HG03159 (cell line): ENCODE measurements around the gene ST3GAL6.

Source experiments
- ATAC-seq: cut with Tn5 transposase; IDR thresholded peaks from one replicate; pipeline ENCODE4 v1.9.1; 2021; ENCODE audit warnings: mild to moderate bottlenecking, moderate library complexity; ENCODE audit not compliant: unreplicated experiment

ST3GAL6 gene

DNA sequence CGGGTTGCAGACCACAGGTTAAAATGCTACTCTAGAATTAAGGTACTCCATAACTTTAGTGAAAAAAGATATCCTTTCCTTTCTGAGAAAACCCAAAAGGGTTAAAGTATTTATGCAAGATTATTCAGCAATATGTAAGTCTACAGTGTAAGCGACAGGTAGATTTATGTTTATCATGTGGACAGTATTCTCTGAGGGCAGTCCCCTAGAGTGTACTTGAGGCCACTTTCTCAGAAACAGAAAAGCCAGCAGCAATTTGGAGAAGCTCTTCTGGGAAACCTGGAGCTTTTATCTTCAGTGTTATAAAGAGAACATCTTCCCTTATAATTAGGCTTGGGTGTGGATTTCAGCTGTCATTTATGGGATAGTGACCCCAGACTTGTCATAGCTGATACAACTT is 8.9 kb downstream of the ST3GAL6 start:
- ATAC-seq: no peak

DNA sequence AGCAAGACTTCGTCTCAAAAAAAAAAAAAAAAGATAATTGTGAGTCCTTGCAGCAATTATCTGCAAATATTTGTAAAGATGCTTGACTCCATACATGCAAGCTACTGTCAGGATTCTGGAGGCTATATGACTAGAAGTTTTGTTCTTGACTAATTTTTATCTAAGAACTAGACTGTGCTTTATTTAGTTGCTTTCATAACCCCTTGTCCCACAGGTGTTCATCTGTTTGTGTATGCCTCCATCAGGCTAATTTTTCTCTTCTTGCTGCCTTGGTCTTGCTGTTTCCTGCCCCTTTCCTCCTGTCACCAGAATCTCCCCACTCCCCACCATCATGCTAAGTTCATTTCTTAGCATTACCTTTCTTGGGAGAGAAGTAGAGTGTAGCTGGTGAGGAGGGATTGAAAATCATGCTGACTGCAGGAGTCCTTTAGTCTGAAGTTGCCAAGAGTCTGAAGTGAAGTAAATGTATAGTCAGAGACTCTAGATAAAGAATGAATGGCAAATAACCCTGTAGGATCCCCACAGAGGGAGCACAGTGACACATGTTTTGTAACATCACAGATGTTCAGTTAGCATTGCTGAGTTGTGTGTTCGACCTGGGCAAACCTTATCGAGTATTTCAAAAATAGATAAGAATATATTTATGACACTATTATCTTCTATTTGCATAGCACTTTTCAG is 12.5 kb downstream of the ST3GAL6 start:
- ATAC-seq: peak; percentile 47

- no peak for ATAC-seq
Measured at GRCh38 chr3:98776140-98776493, 13.0 kb downstream of the ST3GAL6 start.

- no peak for ATAC-seq
Measured at GRCh38 chr3:98777286-98777685, 14.1 kb downstream of the ST3GAL6 start.

- ATAC-seq: no peak
Measured at GRCh38 chr3:98777801-98778220, 14.7 kb downstream of the ST3GAL6 start.

DNA sequence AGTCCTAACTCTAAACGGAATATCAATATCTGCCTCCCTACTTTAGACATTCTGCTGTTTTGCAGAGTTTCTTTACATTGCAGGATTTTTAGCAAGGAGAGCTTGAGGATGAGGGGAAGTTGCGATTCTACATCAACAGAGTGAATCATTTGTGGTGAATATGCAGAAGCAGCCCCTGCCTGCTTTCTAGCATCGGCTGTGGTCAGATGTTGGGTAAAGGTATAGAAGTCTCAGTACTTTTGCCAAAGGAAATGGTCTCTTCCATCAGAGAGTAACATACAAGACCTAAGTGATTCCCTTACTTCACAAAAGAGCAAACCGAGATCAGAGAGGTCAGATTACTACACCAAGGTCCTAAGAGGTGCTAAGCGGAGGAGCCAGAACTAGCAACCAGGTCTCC is 15.2 kb downstream of the ST3GAL6 start:
- peak; percentile 40 for ATAC-seq

- ATAC-seq: no peak
Measured at GRCh38 chr3:98778852-98779413, 15.8 kb downstream of the ST3GAL6 start.

DNA sequence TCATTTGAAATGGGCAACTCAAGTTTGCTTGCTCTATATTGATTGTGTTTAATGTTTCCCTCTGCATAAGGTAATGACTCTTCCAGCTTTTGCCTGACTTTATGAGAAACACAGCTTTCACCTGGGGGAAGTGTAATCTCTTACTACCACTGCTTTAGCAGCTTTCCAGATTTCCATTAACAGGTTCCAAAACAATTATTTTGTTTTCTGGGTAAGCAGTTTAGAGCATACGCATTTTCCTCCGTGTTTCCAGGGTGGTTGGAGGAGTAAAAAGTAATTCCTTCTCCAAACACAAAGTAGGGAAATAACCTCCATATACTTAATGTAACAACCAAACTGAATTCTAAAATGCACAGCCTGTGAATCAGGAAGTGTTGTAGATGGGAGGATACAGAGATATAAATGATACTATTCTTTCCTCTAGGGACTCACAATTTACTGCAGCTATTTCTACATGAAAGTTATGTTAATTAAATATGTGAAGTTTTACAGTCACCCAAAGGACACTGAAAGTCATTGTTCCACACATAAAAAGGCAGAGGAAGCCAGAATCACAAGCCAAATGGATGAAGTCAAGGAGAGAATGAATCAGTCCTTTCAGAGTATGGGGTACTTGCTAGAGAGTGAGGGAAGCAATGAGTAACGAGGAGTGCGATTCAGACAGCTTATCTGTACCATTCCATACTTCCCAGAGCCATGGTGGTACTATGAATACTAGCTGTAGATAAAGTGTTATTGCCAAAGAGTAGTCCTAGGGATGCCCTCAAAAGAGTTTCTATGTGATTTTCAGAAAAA is 16.6 kb downstream of the ST3GAL6 start:
- no peak for ATAC-seq

DNA sequence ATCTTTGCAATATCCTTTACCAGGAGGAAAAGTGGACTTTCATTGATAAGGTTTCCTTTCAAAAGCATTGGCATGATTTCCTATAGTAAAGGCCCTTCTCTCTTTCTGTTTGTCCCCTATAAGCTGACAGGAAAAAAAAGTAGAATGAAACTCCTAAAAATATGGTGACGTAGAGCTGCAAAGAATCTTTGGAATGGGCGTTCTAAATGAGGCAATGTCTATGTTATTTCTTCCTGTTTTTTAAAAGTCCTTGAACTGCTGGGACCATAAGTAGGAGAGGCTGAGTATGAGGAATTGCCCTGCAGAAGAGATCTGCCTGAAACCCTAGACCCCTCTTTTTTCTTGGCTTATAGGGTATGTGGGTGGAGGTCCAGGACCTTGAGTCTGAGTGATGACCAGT is 17.2 kb downstream of the ST3GAL6 start:
- no peak for ATAC-seq

DNA sequence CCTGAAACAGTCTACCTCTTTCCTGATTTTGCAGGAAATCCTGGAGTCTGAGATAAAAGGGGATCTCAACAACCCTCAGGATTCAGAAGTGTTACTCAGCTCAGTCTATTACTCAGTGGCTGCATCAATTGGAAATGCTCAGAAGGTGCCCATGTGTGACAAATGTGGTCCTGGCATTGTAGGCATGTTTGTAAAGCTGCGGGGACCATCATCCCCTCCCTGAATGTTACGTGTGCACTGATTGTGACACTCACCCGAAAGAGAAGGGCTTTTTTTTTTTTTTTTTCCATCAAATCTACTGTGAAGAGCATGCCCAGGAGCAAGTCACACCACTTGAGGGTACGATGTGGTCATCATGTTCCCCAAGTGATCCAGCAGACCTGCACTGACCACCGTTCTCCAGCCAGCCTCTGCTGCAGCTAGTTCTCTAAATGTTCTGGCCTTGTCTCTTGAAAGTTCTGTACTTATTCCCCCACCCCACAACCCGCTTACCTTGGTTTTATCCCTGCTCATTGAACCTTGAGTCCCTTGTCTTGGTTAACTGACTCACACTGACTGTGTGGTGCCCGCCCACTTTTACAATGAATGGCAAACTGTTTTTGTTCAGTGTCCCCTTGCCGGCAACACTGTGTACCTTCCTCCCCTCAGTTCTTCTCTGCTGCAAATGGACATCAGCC is 19.8 kb downstream of the ST3GAL6 start:
- no peak for ATAC-seq

- no peak for ATAC-seq
Measured at GRCh38 chr3:98784042-98784441, 20.9 kb downstream of the ST3GAL6 start.

DNA sequence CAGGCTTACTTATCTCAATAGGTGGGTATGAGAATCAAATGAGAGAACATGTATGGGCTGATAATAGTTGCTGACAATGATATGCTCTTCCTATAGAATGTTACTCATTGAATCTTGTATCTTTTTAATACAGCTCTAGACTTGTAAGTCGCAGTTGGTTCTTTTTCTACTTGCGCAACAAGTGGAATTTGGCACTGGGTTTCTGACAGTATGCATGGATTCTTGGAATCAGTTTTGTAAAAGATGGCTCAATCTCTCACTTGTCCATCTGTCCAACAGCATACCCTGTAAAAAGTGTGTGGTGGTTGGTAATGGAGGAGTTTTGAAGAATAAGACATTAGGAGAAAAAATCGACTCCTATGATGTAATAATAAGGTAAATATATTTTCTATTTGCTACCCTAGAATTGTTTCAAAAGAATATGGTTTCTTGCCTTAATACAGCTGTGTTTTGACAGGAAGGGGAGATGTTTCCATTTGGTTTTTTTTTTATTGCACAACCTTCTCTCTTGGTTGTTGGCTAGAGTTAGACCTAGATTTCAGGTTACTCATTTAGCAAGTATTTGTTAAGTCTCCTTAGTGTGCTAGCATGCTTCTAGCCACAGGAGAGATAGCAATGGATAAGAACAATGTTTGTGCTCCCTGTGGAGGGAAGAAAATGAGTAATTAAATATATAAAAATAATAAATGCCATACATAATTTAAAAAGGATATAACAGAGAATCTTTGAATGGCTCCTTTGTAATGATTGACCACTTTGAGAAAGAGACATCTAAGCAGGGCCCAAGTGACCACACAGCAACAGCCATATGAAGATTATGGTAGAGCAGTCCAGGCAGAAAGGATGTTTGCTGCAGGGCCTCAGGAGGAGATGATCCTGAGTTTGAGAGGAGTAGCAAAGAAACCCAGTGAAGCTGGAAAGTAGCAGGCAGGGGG is 21.8 kb downstream of the ST3GAL6 start:
- ATAC-seq: no peak

DNA sequence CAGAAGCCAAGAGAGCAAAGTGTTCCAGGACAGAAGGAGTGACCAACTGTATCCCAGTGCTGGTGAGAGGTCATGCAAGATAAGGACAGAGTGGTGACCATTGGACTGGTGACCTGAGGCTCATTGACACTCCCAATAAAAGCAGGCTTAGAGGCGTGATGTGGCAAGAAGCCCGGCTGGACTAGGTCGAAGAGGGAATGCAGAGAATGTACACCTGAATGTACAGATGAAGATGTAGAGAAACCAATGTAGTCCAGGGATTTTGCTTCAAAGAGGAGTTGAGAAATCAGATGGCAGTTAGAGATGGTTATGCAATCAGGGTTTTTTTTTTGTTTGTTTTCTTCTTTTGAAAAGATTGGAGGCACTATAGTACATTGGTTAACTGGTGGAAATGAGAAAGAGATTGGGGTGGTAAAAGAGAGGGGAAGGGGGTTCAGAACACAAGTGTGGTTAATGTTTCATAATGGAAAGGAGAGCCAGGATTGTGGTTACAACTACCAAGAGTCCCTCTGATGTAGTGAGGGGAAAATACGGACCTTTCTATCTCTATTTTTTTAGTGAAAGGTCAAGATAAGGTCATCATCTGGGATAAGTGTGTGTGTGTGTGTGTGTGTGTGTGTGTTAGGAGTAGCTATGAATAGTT is 23.3 kb downstream of the ST3GAL6 start:
- no peak for ATAC-seq

DNA sequence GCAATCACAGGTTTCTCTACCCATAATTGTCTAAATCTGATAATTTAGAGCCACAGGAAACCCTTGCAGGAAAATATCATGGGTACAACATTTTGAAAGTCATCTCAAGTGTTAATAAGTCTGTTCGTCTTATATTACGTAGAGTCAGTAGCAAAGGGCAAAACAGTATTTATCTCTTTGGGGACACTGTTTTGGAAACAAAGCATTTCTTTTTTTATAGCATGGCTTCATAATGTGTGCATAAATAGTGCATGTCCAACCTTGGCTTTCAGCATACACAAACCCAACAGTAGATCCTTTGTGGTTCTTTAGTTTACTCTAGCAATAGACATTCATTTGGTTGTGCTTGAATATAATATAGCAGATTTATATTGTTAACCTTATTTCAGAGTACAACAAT is 24.0 kb downstream of the ST3GAL6 start:
- no peak for ATAC-seq

GRCh38 chr3:98788651-98789050 is 25.5 kb downstream of the ST3GAL6 start:
- ATAC-seq: no peak

- no peak for ATAC-seq
Measured at GRCh38 chr3:98791341-98792325, 28.5 kb downstream of the ST3GAL6 start.

DNA sequence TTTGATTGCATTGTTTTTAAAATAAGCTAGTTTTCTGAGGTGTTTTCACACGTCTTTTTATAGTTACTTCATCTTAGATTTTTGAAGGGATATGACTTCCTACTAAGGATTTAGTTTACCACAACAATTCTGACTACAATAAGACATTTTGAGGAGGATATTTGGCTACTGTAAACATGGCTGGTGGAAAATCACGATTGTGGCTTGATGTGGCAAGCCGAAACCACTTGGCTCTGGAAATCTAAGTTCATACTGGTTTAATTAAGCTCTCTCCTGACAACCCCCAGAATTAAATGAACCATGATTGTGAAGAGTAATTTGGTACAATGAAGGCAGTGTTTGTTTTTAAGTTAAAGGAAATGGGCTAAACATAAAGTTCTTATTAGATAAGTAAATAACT is 30.8 kb downstream of the ST3GAL6 start:
- no peak for ATAC-seq

DNA sequence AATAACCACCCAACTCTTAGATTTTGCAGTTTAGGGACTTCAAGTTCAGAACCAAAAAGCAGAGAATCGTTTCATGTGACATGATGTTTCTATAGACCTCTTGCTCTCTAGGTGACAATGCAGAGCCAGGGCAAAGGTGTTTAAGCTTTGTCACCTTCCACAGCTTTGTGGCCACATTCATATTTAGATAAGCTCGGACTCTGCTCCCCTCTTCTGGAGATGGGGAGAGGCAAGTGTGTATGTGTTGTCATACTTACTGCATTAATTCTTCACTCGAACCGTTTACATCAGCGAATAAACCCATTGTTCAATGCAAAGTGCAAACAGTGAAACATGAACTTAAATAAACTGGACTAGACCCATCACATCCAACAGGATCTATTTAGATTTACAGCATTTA is 33.2 kb downstream of the ST3GAL6 start:
- ATAC-seq: no peak

DNA sequence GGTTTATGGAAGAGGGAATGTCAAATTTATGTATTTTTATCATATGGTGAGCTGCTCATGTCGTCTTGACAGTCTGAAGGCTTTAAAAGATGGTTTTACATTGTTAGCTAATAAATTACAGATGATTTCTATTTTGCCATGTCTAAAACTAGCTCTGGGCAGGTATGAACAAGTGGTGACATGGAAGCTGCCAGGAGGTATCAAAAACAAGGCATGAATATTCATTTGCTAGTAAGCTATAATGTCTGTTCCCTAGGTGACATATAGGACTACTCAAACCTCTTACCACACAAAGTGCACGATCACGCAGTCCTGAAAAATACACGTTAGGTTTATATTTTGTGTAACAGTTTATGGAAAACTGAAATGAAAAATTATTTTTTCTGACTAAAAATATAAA is 34.8 kb downstream of the ST3GAL6 start:
- ATAC-seq: no peak
